NCI-H128 (cell line): Measurements from ENCODE around the gene HOXB8.

Experiments used
- DNase-seq: peaks from one replicate; lab custom pipeline; 2025; ENCODE audit not compliant: unreplicated experiment; lab: John Stamatoyannopoulos, UW

The HOXB8 gene

GRCh38 chr17:48586355-48587258 lies 28.5 kb downstream of the HOXB8 start:
- DNase-seq = no peak

GRCh38 chr17:48584223-48584741 lies 30.8 kb downstream of the HOXB8 start:
- DNase-seq = no peak

DNA sequence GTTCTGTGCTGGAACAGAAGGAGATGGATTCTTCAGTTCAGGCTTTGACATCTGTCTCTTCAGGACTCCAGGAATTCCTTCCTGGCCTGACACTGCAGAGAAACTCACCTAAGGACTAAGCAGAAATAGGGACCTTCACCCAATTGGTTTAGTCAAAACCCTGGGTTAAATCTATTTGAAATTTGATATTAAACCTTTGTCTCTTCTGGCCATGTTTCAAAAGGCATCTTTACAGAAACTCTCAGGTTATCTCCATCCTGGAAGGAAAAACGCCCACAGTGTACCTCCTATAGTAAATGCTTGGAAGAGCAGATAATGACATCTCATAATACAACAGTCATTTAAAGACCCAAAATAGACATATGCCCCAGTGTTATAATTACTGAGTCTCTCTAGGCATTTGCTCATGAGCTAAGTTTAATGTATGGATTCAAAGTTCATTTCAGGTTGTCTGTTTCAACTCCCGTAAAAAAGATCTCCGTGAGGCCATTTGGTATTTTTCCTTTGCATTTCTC lies 31.3 kb downstream of the HOXB8 start:
- DNase-seq = no peak

DNA sequence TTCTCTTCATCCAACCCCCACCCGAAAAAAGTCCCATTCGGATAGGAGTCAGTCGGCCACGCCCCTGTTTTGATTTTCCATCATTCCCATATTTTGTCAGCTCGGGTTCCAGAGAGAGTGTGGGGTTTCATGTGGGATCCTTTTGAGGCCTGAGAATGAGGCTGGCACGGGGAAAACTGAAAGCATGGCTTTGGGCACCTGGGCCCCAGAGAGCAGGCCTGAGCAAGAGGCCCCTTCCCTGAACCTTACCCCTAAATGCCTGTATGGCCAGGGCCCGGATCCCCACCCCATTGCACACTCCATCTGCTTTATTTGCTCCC lies 32.4 kb downstream of the HOXB8 start:
- no peak for DNase-seq

- no peak for DNase-seq
Measured at GRCh38 chr17:48579760-48580554, 35.1 kb downstream of the HOXB8 start.

DNA sequence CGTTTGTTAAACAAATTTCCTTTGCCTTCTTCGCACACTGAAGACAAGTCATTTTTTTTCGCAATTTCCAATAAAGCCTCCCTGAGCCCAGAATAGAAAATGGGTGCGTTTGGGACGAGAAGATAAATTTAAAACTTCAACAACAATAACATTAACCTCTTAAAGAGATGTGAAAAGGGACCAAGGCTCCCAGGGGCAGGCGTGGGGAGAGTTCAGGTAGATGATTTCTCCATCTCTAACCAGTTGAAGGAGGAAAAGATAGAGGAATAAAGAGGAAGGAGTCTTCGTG lies 35.7 kb downstream of the HOXB8 start:
- DNase-seq = no peak

- no peak for DNase-seq
Measured at GRCh38 chr17:48578616-48579470, 36.2 kb downstream of the HOXB8 start.

- DNase-seq = no peak
Measured at GRCh38 chr17:48577946-48578615, 37.0 kb downstream of the HOXB8 start, which contains the start of gene HOXB4. TSS of gene HOXB4 (minus strand) at chr17:48578350. CDS start at chr17:48578319, 31 bp downstream.

- DNase-seq = no peak
Measured at GRCh38 chr17:48577330-48577945, 37.7 kb downstream of the HOXB8 start.

DNA sequence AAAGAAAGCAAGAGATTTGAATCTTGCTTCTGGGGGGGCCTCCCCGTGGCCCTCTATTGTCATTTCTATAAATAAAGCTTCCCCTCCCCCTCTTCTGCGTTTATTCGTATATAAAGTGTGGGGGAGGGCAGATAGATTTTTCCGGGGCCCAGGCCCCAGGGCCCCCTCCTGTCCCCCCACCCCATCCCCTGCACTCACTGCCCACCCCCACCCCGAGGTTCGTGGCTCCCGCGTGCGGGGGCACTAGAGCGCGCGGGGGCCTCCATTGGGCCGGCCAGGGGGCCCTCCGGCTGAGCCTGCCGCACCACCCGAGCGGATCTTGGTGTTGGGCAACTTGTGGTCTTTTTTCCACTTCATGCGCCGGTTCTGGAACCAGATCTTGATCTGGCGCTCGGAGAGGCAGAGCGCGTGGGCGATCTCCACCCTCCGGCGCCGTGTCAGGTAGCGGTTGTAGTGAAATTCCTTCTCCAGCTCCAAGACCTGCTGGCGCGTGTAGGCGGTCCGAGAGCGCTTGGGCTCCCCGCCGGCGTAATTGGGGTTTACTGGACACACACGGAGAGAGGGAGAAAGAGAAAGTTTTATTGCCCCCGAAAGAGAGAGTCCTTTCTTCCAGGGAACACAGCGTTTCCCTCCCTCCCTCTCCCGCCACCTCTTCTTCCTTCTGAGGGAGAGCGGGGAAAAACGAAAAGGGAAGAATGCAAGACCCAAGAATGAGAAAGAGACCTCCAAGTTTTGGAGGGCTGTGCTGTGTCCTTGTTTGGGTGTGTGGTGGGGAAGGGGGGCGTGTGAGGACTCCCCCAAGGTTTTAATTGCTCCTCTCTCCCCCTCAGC lies 38.4 kb downstream of the HOXB8 start:
- DNase-seq = no peak

DNA sequence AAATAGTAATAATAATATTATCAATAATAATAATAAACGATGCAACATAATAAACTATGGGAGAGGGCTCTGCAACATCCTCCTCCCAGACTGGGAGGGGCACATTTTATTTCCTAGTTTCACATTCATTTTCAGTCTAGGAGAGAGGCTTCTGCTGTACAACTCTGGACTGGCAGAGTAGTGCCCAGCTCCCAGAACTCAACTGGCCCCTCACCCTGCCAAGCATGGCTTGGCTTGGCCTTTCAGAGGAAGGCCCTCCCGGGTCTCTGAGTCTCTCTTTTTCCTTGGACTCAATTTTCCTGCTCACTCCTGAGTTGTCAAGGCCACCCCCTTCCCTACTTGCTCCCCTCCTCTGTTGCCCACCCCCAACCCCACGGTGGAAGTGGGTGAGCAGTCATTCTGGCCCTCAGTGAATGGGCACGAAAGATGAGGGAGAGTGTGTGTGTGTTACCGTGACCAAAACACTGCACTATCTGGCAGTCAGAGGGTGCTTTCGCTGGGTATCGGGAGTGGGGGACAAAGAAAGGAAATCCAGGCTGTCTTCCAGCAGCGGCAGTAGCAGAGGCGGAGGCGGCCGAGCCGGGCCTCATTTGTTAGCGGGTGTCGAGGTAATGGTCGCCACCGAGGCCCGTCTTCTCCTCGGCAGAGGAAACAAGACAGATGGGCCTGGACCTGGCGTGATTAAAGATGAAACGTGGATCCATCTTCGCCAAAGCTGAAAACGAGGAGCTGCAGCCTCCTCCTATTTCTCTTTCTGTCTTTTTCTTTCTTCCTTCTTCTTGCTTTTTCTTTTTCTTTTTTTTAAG lies 39.2 kb downstream of the HOXB8 start:
- DNase-seq = no peak

GRCh38 chr17:48575066-48575582 lies 40.0 kb downstream of the HOXB8 start:
- DNase-seq = no peak

DNA sequence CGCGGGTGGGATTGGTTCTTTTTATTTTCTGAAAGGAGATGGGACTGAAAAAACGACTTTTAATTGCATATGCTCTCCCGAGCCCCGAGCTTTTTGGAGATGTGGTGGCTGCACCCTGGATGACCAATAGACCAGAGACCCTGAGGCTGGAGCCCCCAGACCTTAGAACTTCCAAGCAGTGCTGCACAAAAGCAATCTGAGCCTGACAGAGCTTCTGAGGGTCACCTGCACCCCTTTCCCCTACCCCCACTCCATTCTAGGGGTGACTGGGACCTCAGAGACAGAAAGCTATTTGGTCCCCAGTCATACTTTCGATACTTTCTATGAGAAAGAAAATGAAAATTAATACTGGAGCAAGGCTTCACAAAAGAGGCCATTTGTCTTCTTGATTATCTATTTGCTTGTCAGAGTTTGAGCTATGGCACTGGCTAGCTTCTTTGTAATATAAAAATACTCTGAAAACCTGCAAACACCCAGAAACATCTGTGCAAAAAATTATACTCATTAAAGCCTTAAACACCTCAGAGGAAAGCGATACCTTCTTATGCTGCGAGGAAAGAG lies 40.5 kb downstream of the HOXB8 start:
- no peak for DNase-seq

- no peak for DNase-seq
Measured at GRCh38 chr17:48571826-48572417, 43.2 kb downstream of the HOXB8 start.

DNA sequence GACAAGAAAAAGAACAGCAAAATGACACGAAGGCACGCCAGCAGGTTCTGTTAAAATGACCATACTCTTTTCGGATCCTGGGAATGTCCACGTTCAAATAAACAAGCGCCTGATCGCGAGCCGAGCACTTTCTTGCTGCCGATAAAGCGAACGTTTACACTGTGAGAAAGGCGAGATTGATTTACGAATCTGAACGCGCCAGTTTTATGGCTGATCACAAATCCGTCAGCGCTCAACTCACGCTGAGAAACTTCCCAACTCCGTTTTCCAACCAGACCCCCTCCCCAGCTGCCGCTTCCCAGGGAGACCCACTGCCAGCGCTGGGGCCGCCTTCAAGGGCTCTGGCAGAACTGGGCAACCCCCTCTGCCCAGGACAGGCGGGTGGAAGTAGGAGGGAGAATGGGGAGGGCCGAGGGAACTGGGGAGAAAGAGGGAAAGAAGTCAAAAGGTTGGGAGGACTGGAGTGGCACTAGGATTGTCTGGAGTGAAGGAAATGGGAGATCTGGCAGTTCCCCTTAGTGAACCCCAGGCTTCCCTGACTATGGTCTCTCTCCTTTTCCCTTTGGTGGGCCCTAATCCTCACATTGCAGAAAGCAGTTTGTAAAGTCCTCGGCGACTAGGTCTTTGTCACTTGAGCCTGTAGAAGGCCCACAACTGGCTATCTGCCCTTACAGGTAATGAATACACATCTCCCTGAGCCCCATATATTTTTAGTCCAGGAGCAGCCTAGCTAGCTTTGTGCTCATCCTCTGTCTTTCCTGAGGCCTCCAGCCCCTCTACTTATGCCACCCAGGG lies 43.9 kb downstream of the HOXB8 start:
- no peak for DNase-seq

GRCh38 chr17:48570325-48571023 lies 44.6 kb downstream of the HOXB8 start:
- no peak for DNase-seq
